HFF-Myc (cell line): Measurements from ENCODE around the gene KCTD17.

Experiments used
- DNase-seq: peaks from one replicate; pipeline ENCODE4 v3.0.0-alpha.2; 2011; ENCODE audit warnings: low read depth; ENCODE audit errors: extremely low read depth
- H3K4me3 ChIP-seq: replicated peaks from 2 replicates; pipeline ENCODE4 v1.5.1; 2011; ENCODE audit warnings: low read depth, mild to moderate bottlenecking, control low read depth, low read length
- CTCF ChIP-seq: IDR thresholded peaks from 2 replicates; pipeline ENCODE4 v1.5.1; 2012; ENCODE audit warnings: mild to moderate bottlenecking, low read depth, low read length, control low read depth; ENCODE audit errors: missing control alignments

The KCTD17 gene

GRCh38 chr22:37064553-37064952 is 13.0 kb downstream of the KCTD17 start:
- TF ChIP-seq CTCF: no peak
- H3K4me3 ChIP-seq: no peak overlapping the region
- DNase-seq: no peak

- no peak for TF ChIP-seq CTCF
- no peak overlapping the region for H3K4me3 ChIP-seq
- no peak for DNase-seq
These were observed 13.6 kb downstream of the KCTD17 start for GRCh38 chr22:37065180-37065579.

GRCh38 chr22:37065961-37066360 is 14.4 kb downstream of the KCTD17 start:
- H3K4me3 ChIP-seq: no peak overlapping the region
- TF ChIP-seq CTCF: no peak
- no peak for DNase-seq

- DNase-seq: no peak
- TF ChIP-seq CTCF: no peak
- no peak overlapping the region for H3K4me3 ChIP-seq
These were observed 15.9 kb downstream of the KCTD17 start for GRCh38 chr22:37067428-37067827.

GRCh38 chr22:37068859-37069258 is 17.3 kb downstream of the KCTD17 start:
- H3K4me3 ChIP-seq: no peak overlapping the region
- TF ChIP-seq CTCF: no peak
- no peak for DNase-seq

GRCh38 chr22:37069319-37069718 is 17.8 kb downstream of the KCTD17 start:
- TF ChIP-seq CTCF: no peak
- H3K4me3 ChIP-seq: no peak overlapping the region
- DNase-seq: no peak

- H3K4me3 ChIP-seq: no peak overlapping the region
- no peak for TF ChIP-seq CTCF
- DNase-seq: no peak
These were observed 18.2 kb downstream of the KCTD17 start for GRCh38 chr22:37069719-37070118.
